ENCODE data around the gene AK5.
A peak's percentile ranks its signal among the peaks of the same experiment; 100 is the strongest.

AK5 gene

GRCh38 chr1:77434967-77435366 lies 153.1 kb downstream of the AK5 start:
- no peak for DNase-seq

- peak in 1 of 51 donors; percentile 1 for DNase-seq
These were observed 156.6 kb downstream of the AK5 start for GRCh38 chr1:77438236-77438913.

GRCh38 chr1:77446841-77447555 lies 165.2 kb downstream of the AK5 start:
- no peak for DNase-seq

GRCh38 chr1:77447669-77448068 lies 165.8 kb downstream of the AK5 start:
- no peak for DNase-seq

GRCh38 chr1:77459881-77460280 lies 178.1 kb downstream of the AK5 start:
- DNase-seq = no peak

- DNase-seq = no peak
These were observed 179.9 kb downstream of the AK5 start for GRCh38 chr1:77461691-77462090.

GRCh38 chr1:77463216-77463615 lies 181.4 kb downstream of the AK5 start:
- no peak for DNase-seq

GRCh38 chr1:77465139-77465538 lies 183.3 kb downstream of the AK5 start:
- DNase-seq = no peak

- peak in 1 of 51 donors; percentile 16 for DNase-seq
These were observed 184.1 kb downstream of the AK5 start for GRCh38 chr1:77465922-77466321.

GRCh38 chr1:77467021-77467595 lies 185.3 kb downstream of the AK5 start:
- peak in 5 of 51 donors; percentile 4 to 59 (median 26) for DNase-seq

GRCh38 chr1:77467741-77468140 lies 185.9 kb downstream of the AK5 start:
- peak in 3 of 51 donors; percentile 16 to 47 (median 17) for DNase-seq

- DNase-seq = peak in 1 of 51 donors; percentile 55
These were observed 186.6 kb downstream of the AK5 start for GRCh38 chr1:77468257-77468948.

GRCh38 chr1:77468949-77469710 lies 187.3 kb downstream of the AK5 start:
- DNase-seq = no peak

GRCh38 chr1:77471691-77472090 lies 189.9 kb downstream of the AK5 start:
- no peak for DNase-seq

GRCh38 chr1:77473690-77474089 lies 191.9 kb downstream of the AK5 start:
- DNase-seq = no peak

- no peak for DNase-seq
These were observed 193.8 kb downstream of the AK5 start for GRCh38 chr1:77475641-77476040.

GRCh38 chr1:77476475-77476874 lies 194.7 kb downstream of the AK5 start:
- no peak for DNase-seq

- DNase-seq = no peak
These were observed 202.5 kb downstream of the AK5 start for GRCh38 chr1:77484334-77484733.

GRCh38 chr1:77484926-77485325 lies 203.1 kb downstream of the AK5 start:
- DNase-seq = no peak

GRCh38 chr1:77487631-77488030 lies 205.8 kb downstream of the AK5 start:
- DNase-seq = no peak

GRCh38 chr1:77489910-77490309 lies 208.1 kb downstream of the AK5 start:
- peak in 1 of 51 donors; percentile 23 for DNase-seq

Data from hypothalamus (tissue), 51 donors.